ENCODE results near the gene C1orf52. TPM values are rescaled to one million over a fixed set of nuclear protein-coding genes. Genes with fewer than 3 reads are reported as not detected.

Gene C1orf52
- total RNA-seq, 2 donors from 2014 or later = 41.0 to 42.9 TPM

DNA sequence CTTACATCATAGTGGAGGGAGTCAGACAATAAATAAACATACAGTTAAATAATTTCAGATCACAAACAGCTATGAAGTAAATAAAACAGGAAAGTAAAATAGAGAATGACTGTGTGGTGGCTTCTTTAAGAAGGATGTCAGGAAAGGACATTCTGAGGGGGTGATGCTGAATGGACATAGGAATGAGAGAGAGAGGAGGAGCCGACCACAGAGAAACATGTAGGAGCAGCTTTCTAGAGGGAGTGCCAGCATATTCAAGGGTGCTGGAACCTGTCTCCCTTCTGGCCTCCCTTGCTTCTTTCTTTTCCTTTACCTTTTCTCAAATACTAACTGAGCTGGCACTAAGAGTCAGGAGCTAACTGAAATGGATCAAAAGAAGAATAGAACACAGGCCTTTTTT lies 37.5 kb upstream of the C1orf52 start:
- Histone ChIP-seq H3K27me3 (ENCODE audit: control insufficient read depth, insufficient read depth, low read length, poor library complexity, severe bottlenecking) (no peaks in the 10 kb centered on the region), H3K4me1 (ENCODE audit: control insufficient read depth, insufficient read depth, low read length) (no peaks in the 10 kb centered on the region), H3K36me3 (ENCODE audit: control insufficient read depth, insufficient read depth, low read length) (no peaks in the 10 kb centered on the region), H3K9ac (ENCODE audit: extremely low read depth, low read length, poor library complexity, severe bottlenecking) (no peak overlapping the region), H3K27ac (ENCODE audit: low read depth, low read length) (no peak overlapping the region), H3K9me3 (ENCODE audit: control insufficient read depth, low read length) (no peaks in the 10 kb centered on the region), H3K4me3 (ENCODE audit: low read length) (no peak overlapping the region)
- TF ChIP-seq, protein P1, sequence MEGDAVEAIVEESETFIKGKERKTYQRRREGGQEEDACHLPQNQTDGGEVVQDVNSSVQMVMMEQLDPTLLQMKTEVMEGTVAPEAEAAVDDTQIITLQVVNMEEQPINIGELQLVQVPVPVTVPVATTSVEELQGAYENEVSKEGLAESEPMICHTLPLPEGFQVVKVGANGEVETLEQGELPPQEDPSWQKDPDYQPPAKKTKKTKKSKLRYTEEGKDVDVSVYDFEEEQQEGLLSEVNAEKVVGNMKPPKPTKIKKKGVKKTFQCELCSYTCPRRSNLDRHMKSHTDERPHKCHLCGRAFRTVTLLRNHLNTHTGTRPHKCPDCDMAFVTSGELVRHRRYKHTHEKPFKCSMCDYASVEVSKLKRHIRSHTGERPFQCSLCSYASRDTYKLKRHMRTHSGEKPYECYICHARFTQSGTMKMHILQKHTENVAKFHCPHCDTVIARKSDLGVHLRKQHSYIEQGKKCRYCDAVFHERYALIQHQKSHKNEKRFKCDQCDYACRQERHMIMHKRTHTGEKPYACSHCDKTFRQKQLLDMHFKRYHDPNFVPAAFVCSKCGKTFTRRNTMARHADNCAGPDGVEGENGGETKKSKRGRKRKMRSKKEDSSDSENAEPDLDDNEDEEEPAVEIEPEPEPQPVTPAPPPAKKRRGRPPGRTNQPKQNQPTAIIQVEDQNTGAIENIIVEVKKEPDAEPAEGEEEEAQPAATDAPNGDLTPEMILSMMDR (conservative IDR thresholded peaks at IDR 0.05) = no peak
- WGBS, 2 experiments (ENCODE audit: insufficient coverage in 1 of 2, insufficient read length in 1 of 2) = 100% methylated on average over 1 of the region's 1 CpG; no CpG with 5 or more reads in 1 of the 2 experiments
- H3K27me3 Mint-ChIP-seq (ENCODE audit: insufficient read depth) = no peaks in the 10 kb centered on the region
- peak overlapping the region; percentile 1 for H3K27ac Mint-ChIP-seq
- H3K9me3 Mint-ChIP-seq = no peaks in the 10 kb centered on the region
- H3K36me3 Mint-ChIP-seq (ENCODE audit: low read depth) = no peaks in the 10 kb centered on the region
- no peak for DNase-seq
- H3K4me1 Mint-ChIP-seq = peaks cover 11% of the 10 kb centered on the region
- H3K4me3 Mint-ChIP-seq = no peak overlapping the region

DNA sequence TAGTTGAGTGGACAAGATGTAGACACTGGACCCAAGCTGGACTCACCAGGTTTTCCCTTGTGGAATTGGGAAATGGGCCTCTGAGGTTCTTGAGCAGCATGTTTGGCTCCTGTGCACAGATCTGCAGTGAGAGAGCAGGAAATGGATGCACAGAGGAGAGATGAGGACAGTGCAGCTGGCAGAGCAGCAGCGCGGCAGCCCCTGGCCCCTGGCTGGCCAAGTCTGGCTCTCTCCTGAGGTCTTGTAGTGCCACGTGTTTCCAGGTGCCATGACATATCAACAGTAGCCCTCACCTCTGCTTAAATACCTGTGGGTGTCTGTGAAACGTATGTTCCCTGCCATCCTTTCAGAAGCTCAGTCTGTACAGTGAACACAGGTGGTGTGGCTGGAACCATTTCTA lies 36.2 kb upstream of the C1orf52 start:
- no peak for DNase-seq
- TF ChIP-seq, protein P1 (conservative IDR thresholded peaks at IDR 0.05) = no peak
- Mint-ChIP-seq H3K9me3 (no peaks in the 10 kb centered on the region), H3K36me3 (ENCODE audit: low read depth) (no peaks in the 10 kb centered on the region), H3K4me1 (peaks cover 11% of the 10 kb centered on the region), H3K27me3 (ENCODE audit: insufficient read depth) (no peaks in the 10 kb centered on the region), H3K4me3 (no peak overlapping the region), H3K27ac (no peak overlapping the region)
- Histone ChIP-seq H3K4me3 (ENCODE audit: low read length) (no peak overlapping the region), H3K4me1 (ENCODE audit: control insufficient read depth, insufficient read depth, low read length) (no peaks in the 10 kb centered on the region), H3K27ac (ENCODE audit: low read depth, low read length) (no peak overlapping the region), H3K36me3 (ENCODE audit: control insufficient read depth, insufficient read depth, low read length) (no peaks in the 10 kb centered on the region), H3K27me3 (ENCODE audit: control insufficient read depth, insufficient read depth, low read length, poor library complexity, severe bottlenecking) (no peaks in the 10 kb centered on the region), H3K9me3 (ENCODE audit: control insufficient read depth, low read length) (no peaks in the 10 kb centered on the region), H3K9ac (ENCODE audit: extremely low read depth, low read length, poor library complexity, severe bottlenecking) (no peak overlapping the region)
- 77 to 88% methylated on average over 2 to 4 of the region's 4 CpGs for WGBS, 2 experiments (ENCODE audit: insufficient coverage in 1 of 2, insufficient read length in 1 of 2)

DNA sequence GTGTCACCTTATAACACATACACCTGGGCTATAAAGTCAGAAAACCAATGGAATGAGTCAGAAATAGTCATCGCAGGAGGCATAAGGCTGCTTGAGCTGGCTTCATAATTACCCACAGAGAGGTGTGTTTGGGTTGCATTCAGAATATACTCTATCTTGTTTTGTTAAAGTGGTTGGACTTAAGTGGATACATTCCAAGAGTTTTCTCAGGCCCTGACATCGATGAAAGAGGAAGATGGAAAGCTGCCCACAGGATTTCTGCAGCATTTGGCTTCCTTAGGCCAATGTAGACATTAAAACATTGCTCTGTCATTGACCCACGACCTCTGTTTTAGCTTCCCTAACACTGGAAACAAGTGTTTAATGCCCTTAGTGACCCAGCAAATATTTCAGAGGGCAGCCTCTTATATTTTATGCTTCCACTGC lies 35.6 kb upstream of the C1orf52 start:
- no peak overlapping the region for H3K4me3 Mint-ChIP-seq
- H3K9me3 Mint-ChIP-seq = no peaks in the 10 kb centered on the region
- Histone ChIP-seq H3K9me3 (ENCODE audit: control insufficient read depth, low read length) (no peaks in the 10 kb centered on the region), H3K9ac (ENCODE audit: extremely low read depth, low read length, poor library complexity, severe bottlenecking) (no peak overlapping the region), H3K4me1 (ENCODE audit: control insufficient read depth, insufficient read depth, low read length) (no peaks in the 10 kb centered on the region), H3K27ac (ENCODE audit: low read depth, low read length) (no peak overlapping the region), H3K27me3 (ENCODE audit: control insufficient read depth, insufficient read depth, low read length, poor library complexity, severe bottlenecking) (no peaks in the 10 kb centered on the region), H3K36me3 (ENCODE audit: control insufficient read depth, insufficient read depth, low read length) (no peaks in the 10 kb centered on the region), H3K4me3 (ENCODE audit: low read length) (no peak overlapping the region)
- WGBS, 2 experiments (ENCODE audit: insufficient coverage in 1 of 2, insufficient read length in 1 of 2) = 86 to 91% methylated on average over 2 to 3 of the region's 3 CpGs
- H3K36me3 Mint-ChIP-seq (ENCODE audit: low read depth) = no peaks in the 10 kb centered on the region
- H3K4me1 Mint-ChIP-seq = peaks cover 11% of the 10 kb centered on the region
- TF ChIP-seq, protein P1 (conservative IDR thresholded peaks at IDR 0.05) = no peak
- H3K27ac Mint-ChIP-seq = no peak overlapping the region
- H3K27me3 Mint-ChIP-seq (ENCODE audit: insufficient read depth) = no peaks in the 10 kb centered on the region
- no peak for DNase-seq
